Measurements from ENCODE around the gene ZNF26. TPM values are rescaled to one million over a fixed set of nuclear protein-coding genes. Genes with fewer than 3 reads are reported as not detected.
"Not testable (repeated sequence)": the region's sequence is repeated elsewhere in the genome, so short reads cannot be mapped to it uniquely, and the experiment has no call there.

Gene ZNF26, protein sequence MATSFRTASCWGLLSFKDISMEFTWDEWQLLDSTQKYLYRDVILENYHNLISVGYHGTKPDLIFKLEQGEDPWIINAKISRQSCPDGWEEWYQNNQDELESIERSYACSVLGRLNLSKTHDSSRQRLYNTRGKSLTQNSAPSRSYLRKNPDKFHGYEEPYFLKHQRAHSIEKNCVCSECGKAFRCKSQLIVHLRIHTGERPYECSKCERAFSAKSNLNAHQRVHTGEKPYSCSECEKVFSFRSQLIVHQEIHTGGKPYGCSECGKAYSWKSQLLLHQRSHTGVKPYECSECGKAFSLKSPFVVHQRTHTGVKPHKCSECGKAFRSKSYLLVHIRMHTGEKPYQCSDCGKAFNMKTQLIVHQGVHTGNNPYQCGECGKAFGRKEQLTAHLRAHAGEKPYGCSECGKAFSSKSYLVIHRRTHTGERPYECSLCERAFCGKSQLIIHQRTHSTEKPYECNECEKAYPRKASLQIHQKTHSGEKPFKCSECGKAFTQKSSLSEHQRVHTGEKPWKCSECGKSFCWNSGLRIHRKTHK
- 20.8 and 24.9 TPM in 2 replicates for total RNA-seq

DNA sequence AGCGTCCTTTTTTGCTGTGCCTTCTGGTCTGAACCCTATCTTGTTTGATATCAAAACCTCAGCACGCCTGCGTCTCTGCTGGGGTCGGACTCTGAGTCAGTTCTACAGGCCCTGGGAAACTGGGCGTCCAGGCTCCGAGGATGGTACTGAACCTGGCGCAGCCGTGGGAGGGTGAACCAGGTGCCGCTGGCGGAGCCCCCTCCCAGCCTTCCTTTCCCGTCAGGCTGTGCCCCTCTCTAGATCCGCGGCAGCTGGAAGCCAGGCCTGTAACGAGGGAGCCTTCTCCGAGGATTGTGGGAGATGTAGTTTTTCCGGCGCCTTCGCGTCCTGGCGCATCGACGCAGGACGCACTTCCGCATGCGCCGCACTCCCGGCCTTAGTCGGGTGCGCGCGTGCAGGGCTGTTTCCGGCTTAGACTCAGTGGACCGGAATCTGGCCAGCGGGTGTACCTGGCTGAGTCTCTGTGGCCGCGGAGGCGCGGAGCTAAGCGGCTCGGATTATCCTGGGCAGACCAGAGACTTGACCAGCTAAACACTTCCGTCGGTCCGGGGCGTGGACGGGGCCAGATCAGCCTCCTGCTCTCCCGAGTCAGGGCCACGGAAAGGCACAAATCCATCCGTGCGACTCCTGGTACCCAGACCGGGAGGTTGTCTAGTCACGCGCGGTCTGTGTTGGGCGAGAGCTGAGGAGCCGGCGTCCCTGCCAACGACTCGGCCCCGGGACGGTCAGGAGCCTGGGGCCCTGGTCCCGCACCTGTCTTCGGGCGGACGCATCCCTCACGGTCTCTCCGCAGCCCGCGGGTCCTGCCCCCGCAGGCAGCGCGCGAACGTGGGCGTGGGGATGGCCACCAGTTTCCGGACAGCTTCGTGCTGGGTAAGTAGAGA, at the start of gene ZNF26:
Gene ZNF26 (plus strand): TSS at position 367 of the 884 bp plus-strand sequence. CDS start 474 bp downstream, at position 841.
- H3K9me3 Mint-ChIP-seq = peaks cover 16% of the 10 kb centered on the region
- ChIA-PET POLR2A (interaction anchor here (0.6 to 2.6 kb wide), 14 partner anchors 30 to 195 kb away, joined by 3 to 27 read pairs (median 5); partner anchors contain the start of genes CHFR, ZNF10, ZNF268 and ZNF605), CTCF (interaction anchor here (0.9 to 2.2 kb wide), 2 partner anchors 194 to 196 kb away, joined by 3 to 10 read pairs; partner anchors contain the start of gene ZNF268)
- intact Hi-C loops (cut with micrococcal nuclease) = loop anchor here (1.0 to 2.0 kb wide), 10 partner anchors 30 to 276 kb away; partner anchors contain the start of genes CHFR, PGAM5, ZNF10 and ZNF140
- TF ChIP-seq, protein P1, sequence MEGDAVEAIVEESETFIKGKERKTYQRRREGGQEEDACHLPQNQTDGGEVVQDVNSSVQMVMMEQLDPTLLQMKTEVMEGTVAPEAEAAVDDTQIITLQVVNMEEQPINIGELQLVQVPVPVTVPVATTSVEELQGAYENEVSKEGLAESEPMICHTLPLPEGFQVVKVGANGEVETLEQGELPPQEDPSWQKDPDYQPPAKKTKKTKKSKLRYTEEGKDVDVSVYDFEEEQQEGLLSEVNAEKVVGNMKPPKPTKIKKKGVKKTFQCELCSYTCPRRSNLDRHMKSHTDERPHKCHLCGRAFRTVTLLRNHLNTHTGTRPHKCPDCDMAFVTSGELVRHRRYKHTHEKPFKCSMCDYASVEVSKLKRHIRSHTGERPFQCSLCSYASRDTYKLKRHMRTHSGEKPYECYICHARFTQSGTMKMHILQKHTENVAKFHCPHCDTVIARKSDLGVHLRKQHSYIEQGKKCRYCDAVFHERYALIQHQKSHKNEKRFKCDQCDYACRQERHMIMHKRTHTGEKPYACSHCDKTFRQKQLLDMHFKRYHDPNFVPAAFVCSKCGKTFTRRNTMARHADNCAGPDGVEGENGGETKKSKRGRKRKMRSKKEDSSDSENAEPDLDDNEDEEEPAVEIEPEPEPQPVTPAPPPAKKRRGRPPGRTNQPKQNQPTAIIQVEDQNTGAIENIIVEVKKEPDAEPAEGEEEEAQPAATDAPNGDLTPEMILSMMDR (IDR thresholded peaks at IDR 0.05) = no peak
- H3K4me1 Mint-ChIP-seq = peaks cover 23% of the 10 kb centered on the region
- H3K27ac Mint-ChIP-seq = peak within 1 kb of the TSS; percentile 94
- ATAC-seq (ENCODE audit: low read depth) (peak; percentile 93), DNase-seq (peak; percentile 80)
- H3K4me3 Mint-ChIP-seq = peak within 1 kb of the TSS; percentile 95
- H3K36me3 Mint-ChIP-seq (ENCODE audit: low read depth) = peaks cover 38% of the 10 kb centered on the region
- H3K27me3 Mint-ChIP-seq = no peaks in the 10 kb centered on the region

DNA sequence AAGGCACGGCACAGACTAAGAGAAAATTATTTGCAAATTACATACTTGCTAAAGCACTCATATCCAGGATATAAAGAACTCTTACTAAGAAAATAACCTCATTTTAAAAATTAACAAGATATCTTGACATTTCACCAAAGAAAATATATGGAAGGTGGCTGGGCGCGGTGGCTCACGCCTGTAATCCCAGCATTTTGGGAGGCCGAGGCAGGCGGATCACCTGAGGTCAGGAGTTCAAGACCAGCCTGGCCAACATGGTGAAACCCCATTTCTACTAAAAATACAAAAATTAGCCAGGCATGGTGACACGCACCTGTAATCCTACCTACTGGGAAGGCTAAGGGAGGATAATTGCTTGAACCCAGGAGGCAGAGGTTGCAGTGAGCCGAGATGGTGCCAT, 49.2 kb upstream of the ZNF26 start:
- ATAC-seq (ENCODE audit: low read depth); H3K4me1 Mint-ChIP-seq; POLR2A ChIA-PET; H3K27me3 Mint-ChIP-seq; CTCF ChIA-PET; H3K4me3 Mint-ChIP-seq; DNase-seq; H3K27ac Mint-ChIP-seq; intact Hi-C loops (cut with micrococcal nuclease): not testable (repeated sequence)
- Mint-ChIP-seq H3K9me3 (peaks cover 43% of the 10 kb centered on the region), H3K36me3 (ENCODE audit: low read depth) (peaks cover 54% of the 10 kb centered on the region)

DNA sequence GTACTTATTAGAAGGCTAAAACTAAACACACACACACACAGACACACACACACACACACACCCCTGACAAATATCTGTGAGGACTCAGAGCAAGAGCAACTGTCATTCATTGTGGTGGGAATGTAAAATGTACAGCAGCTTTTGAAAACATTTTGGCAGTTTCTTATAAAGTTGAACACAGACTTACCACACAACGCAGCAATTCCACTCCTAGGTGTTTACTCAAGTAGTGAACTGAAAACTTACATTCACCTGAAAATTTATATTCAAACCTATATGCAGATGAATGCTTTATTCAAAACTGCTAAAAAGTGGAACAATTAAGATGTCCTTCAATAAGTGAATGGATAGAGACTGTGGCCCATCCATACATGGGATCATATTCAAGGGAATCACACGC, 48.7 kb upstream of the ZNF26 start:
- intact Hi-C loops (cut with micrococcal nuclease) = no loop called here
- ATAC-seq (ENCODE audit: low read depth) (no peak), DNase-seq (no peak)
- CTCF ChIA-PET = no interaction called here
- Mint-ChIP-seq H3K27ac (no peak overlapping the region), H3K27me3 (no peaks in the 10 kb centered on the region), H3K4me3 (no peak overlapping the region), H3K36me3 (ENCODE audit: low read depth) (peaks cover 55% of the 10 kb centered on the region), H3K4me1 (no peaks in the 10 kb centered on the region), H3K9me3 (peaks cover 47% of the 10 kb centered on the region)
- POLR2A ChIA-PET = no interaction called here
- TF ChIP-seq, protein P1 (IDR thresholded peaks at IDR 0.05) = no peak

DNA sequence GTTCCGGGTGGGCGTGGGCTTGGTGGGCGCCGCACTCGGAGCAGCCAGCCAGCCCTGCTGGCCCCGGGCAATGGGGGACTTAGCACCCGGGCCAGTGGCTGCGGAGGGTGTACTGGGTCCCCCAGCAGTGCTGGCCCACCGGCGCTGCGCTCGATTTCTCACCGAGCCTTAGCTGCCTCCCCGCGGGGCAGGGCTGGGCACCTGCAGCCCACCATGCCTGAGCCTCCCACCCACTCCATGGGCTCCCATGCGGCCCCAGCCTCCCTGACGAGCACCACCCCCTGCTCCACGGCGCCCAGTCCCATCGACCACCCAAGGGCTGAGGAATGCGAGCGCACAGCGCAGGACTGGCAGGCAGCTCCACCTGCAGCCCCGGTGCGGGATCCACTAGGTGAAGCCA, 47.4 kb upstream of the ZNF26 start:
- peaks cover 39% of the 10 kb centered on the region for H3K9me3 Mint-ChIP-seq
- H3K4me1 Mint-ChIP-seq; H3K4me3 Mint-ChIP-seq; POLR2A ChIA-PET; CTCF ChIA-PET; H3K27me3 Mint-ChIP-seq; intact Hi-C loops (cut with micrococcal nuclease); ATAC-seq (ENCODE audit: low read depth); DNase-seq; H3K27ac Mint-ChIP-seq: not testable (repeated sequence)
- H3K36me3 Mint-ChIP-seq (ENCODE audit: low read depth) = peaks cover 56% of the 10 kb centered on the region

DNA sequence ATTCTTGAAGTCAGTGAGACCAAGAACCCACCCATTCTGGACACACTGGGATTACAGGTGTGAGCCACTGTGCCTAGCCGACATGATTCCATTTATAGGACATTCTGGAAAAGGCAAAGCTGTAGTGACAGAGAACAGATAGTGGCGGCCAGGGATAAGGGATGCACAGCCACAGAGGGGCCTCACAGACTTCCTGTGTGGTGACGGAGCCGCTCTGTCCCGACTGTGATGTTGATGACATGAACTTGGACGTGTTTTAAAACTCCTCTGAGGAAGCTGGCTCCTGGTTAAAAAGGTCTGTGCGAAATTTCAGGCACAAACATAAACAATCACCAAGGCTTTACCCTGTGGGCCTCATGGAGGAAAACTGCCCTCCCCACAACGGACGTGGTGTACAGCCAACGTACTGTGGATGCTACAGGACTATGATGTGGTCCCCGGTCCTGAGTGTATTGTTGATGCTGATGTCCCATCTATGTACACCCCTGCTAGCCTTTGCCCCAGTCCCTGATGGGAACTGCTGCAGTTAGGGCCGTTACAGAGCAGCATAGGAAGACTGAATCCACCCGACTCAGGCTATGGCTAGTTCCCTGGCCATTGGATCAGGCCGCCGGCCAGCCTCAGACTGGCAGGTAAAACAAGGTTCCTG, 46.0 kb upstream of the ZNF26 start:
- Mint-ChIP-seq H3K36me3 (ENCODE audit: low read depth) (peaks cover 62% of the 10 kb centered on the region), H3K27me3 (no peaks in the 10 kb centered on the region), H3K27ac (no peak overlapping the region), H3K9me3 (peaks cover 34% of the 10 kb centered on the region), H3K4me1 (no peaks in the 10 kb centered on the region), H3K4me3 (no peak overlapping the region)
- intact Hi-C loops (cut with micrococcal nuclease) = no loop called here
- ChIA-PET POLR2A (no interaction called here), CTCF (no interaction called here)
- TF ChIP-seq, protein P1 (IDR thresholded peaks at IDR 0.05) = no peak
- ATAC-seq (ENCODE audit: low read depth) = no peak
- no peak for DNase-seq

All from activated B cell treated with CpG ODN at 0.5 μM for 24 hours (primary cell).